Naive thymus-derived CD4-positive, alpha-beta T cell (primary cell): ENCODE data around the gene PPME1. TPM values are rescaled to one million over a fixed set of nuclear protein-coding genes. Genes with fewer than 3 reads are reported as not detected.
A peak's percentile ranks its signal among the peaks of the same experiment; 100 is the strongest.

Experiments used
- ATAC-seq: fragments of 150-1000 bp; cut with Tn5 transposase; 2 replicates; pipeline ENCODE4 v1.10.0; 2021; ENCODE audit warnings: mild to moderate bottlenecking, moderate library complexity
- CTCF ChIA-PET: fragments of 350-600 bp; sonication (Branson Sonifier 250); formaldehyde crosslinking; loops from one replicate; lab custom pipeline; 2021; ENCODE audit warnings: antibody characterized with exemption; lab: Charles Lee
- POLR2A ChIA-PET: fragments of 350-600 bp; sonication (Branson Sonifier 250); formaldehyde crosslinking; loops from one replicate; lab custom pipeline; 2021; ENCODE audit warnings: antibody characterized with exemption, inconsistent platforms; lab: Charles Lee
- DNase-seq, 9 donors: peaks; one replicate each; pipeline versions ENCODE4 v3.0.0 to v3.0.0-alpha.2; 2020 to 2022; ENCODE audit warnings: mixed read lengths in 1 of 9
- H3K27ac ChIP-seq: one replicate; pipeline ENCODE4 v1.7.0; 2013; ENCODE audit warnings: mild to moderate bottlenecking, low read depth, low read length, moderate library complexity
- H3K27me3 ChIP-seq, 2 donors: one replicate each; pipeline ENCODE4 v1.7.0; 2013; ENCODE audit warnings: low read length in 2 of 2, mild to moderate bottlenecking in 2 of 2, moderate library complexity in 2 of 2; ENCODE audit not compliant: control insufficient read depth in 2 of 2, insufficient read depth in 2 of 2
- H3K36me3 ChIP-seq, 3 experiments: 1 replicate in 2 of 3; 2 replicates in 1 of 3; pipeline ENCODE4 v1.7.0; 2013; ENCODE audit warnings: low read length in 3 of 3, mild to moderate bottlenecking in 3 of 3, moderate library complexity in 1 of 3; ENCODE audit not compliant: insufficient read depth in 3 of 3, control insufficient read depth in 2 of 3
- H3K4me1 ChIP-seq, 2 donors: one replicate each; pipeline ENCODE4 v1.7.0; 2013; ENCODE audit warnings: low read length in 2 of 2, mild to moderate bottlenecking in 2 of 2, moderate library complexity in 1 of 2; ENCODE audit not compliant: control insufficient read depth in 2 of 2, insufficient read depth in 2 of 2
- H3K4me3 ChIP-seq: 2 replicates; pipeline ENCODE4 v1.7.0; 2013; ENCODE audit warnings: mild to moderate bottlenecking, low read length
- H3K9me3 ChIP-seq, 3 experiments: 1 replicate in 2 of 3; 2 replicates in 1 of 3; pipeline ENCODE4 v1.7.0; 2013; ENCODE audit warnings: low read length in 3 of 3; ENCODE audit not compliant: control insufficient read depth in 2 of 3
- H3K27ac Mint-ChIP-seq, 9 donors: one replicate each; pipeline ENCODE4 v1.8.0; 2020 to 2022; ENCODE audit warnings: mixed read lengths in 9 of 9, mild to moderate bottlenecking in 8 of 9, moderate library complexity in 5 of 9, inconsistent platforms in 2 of 9
- H3K27me3 Mint-ChIP-seq, 5 donors: one replicate each; pipeline ENCODE4 v1.8.0; 2021 to 2022; ENCODE audit warnings: mixed read lengths in 5 of 5, mild to moderate bottlenecking in 1 of 5
- H3K36me3 Mint-ChIP-seq, 5 donors: one replicate each; pipeline ENCODE4 v1.8.0; 2020 to 2022; ENCODE audit warnings: mixed read lengths in 5 of 5, mild to moderate bottlenecking in 3 of 5, inconsistent platforms in 1 of 5
- H3K4me1 Mint-ChIP-seq, 7 donors: one replicate each; pipeline ENCODE4 v1.8.0; 2020 to 2022; ENCODE audit warnings: mixed read lengths in 7 of 7, mild to moderate bottlenecking in 3 of 7, inconsistent platforms in 1 of 7
- H3K4me3 Mint-ChIP-seq, 10 donors: one replicate each; pipeline ENCODE4 v1.8.0; 2020 to 2022; ENCODE audit warnings: mild to moderate bottlenecking in 10 of 10, mixed read lengths in 10 of 10, moderate library complexity in 6 of 10, inconsistent platforms in 2 of 10
- H3K9me3 Mint-ChIP-seq, 11 donors: one replicate each; pipeline ENCODE4 v1.8.0; 2020 to 2022; ENCODE audit warnings: mixed read lengths in 11 of 11, mild to moderate bottlenecking in 4 of 11, inconsistent platforms in 1 of 11, moderate library complexity in 1 of 11
- intact Hi-C, 2 donors: fragments of 100-400 bp; cut with micrococcal nuclease; formaldehyde crosslinking; loops; one replicate each; pipeline ENCODE4 v1.15.1; 2023
- polyA plus RNA-seq, 2 donors: library from polyadenylated mRNA; unstranded; fragments of 300-500 nt; fragmentation: Illumina TruSeq; gene quantifications; one replicate each; pipeline ENCODE4 v1.2.3, GENCODE V29; 2021
- total RNA-seq, 6 experiments: library from RNA in 5 of 6; stranded (reverse) in 5 of 6; gene quantifications; 1 replicate in 5 of 6; 2 replicates in 1 of 6; pipeline ENCODE4 v1.2.3 and lab custom pipeline; 2021 to 2026

PPME1 gene
- total and polyA plus RNA-seq, 7 experiments from 2014 or later, result 14.6 to 41.7 (median 20.2) TPM

DNA sequence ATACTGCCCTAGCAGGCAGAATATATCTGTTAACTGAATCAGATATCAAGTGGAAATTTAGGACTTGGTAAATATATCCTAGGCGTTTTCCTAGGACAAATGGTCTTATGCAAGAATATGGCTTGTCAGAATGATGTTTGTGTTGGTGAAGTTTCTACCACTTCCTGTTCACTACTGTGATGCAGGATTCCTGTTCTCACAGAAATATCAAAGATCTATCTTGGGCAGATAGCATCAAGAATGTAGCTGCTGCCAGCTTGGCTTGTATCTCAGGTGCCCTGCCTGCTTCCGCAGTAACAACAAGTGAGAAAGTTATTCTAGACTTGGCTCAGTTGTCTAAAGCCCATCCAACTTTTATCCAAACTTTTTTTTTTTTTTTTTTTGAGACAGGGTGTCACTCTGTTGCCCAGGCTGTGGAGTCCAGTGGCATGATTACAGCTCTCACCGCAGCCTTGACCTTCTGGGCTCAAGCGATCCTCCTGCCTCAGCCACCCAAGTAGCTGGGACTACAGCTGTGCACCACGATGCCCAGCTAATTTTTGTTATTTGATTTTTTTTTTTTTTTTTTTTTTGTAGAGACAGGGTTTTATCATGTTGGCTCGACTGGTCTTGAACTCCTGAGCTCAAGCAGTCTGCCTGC is 61.3 kb downstream of the PPME1 start:
- H3K9me3 Mint-ChIP-seq, result no peaks in the 10 kb centered on the region
- ATAC-seq (peak; percentile 95), DNase-seq (peak in 7 of 9 donors; percentile 24 to 79 (median 68))
- H3K4me3 Mint-ChIP-seq, result peak overlapping the region in 8 of 10 donors; percentile 10 to 71 (median 40)
- Histone ChIP-seq H3K9me3 (no peaks in the 10 kb centered on the region), H3K36me3 (peaks cover 0 to 5% (median 0%) of the 10 kb centered on the region in 3 experiments), H3K4me3 (peak overlapping the region; percentile 5), H3K4me1 (peaks cover 22 to 35% of the 10 kb centered on the region in 2 donors), H3K27me3 (no peaks in the 10 kb centered on the region), H3K27ac (peak overlapping the region; percentile 69)
- POLR2A ChIA-PET, result interaction anchor here (0.6 to 1.5 kb wide), 3 partner anchors 10 to 61 kb away, joined by 3 to 5 read pairs (median 3); partner anchors contain the start of genes C2CD3 and PPME1
- H3K4me1 Mint-ChIP-seq, result peaks cover 7 to 46% (median 26%) of the 10 kb centered on the region in 7 donors
- intact Hi-C loops, result loop anchor here in 1 of 2 donors (1.0 to 10.0 kb wide), 4 partner anchors 14 to 268 kb away; partner anchors contain the start of genes C2CD3 and PPME1
- CTCF ChIA-PET, result interaction anchor here (0.7 to 2.1 kb wide), 4 partner anchors 23 to 464 kb away, joined by 3 to 16 read pairs (median 4); no protein-coding TSS in a partner anchor
- peak overlapping the region in 2 of 9 donors; percentile 95 to 96 for H3K27ac Mint-ChIP-seq
- H3K36me3 Mint-ChIP-seq, result peaks cover 7 to 29% (median 22%) of the 10 kb centered on the region in 5 donors
- no peaks in the 10 kb centered on the region for H3K27me3 Mint-ChIP-seq

DNA sequence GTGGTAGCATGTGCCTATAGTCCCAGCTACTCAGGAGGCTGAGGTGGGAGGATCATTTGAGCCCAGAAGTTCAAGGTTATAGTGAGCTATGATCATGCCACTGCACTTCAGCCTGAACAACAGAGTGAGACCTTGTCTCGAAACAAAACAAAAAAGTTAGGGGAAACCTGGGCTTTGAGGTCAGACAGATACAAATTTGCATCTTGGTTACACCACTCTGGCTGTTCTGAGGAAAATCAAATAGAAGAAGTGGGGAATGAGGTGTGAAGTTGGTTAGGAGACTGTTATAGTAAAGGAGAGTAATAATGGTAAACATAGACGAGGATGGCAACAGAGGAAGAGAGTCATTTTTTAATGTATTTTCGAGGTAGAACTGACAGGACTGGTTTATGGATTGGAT is 62.6 kb downstream of the PPME1 start:
- H3K4me1 ChIP-seq, result peaks cover 22 to 42% of the 10 kb centered on the region in 2 donors
- H3K9me3 Mint-ChIP-seq, result no peaks in the 10 kb centered on the region
- no peak overlapping the region for H3K4me3 Mint-ChIP-seq
- H3K36me3 Mint-ChIP-seq, result peaks cover 7 to 31% (median 21%) of the 10 kb centered on the region in 5 donors
- ChIA-PET CTCF (no interaction called here), POLR2A (no interaction called here)
- DNase-seq (no peak), ATAC-seq (no peak)
- no peaks in the 10 kb centered on the region for H3K27me3 Mint-ChIP-seq
- peaks cover 8 to 50% (median 34%) of the 10 kb centered on the region in 7 donors for H3K4me1 Mint-ChIP-seq
- H3K9me3 ChIP-seq, result no peaks in the 10 kb centered on the region
- intact Hi-C loops, result loop anchor here in 1 of 2 donors (10.0 kb wide), 1 partner anchor 269 kb away; no protein-coding TSS in a partner anchor
- peaks cover 0 to 5% (median 0%) of the 10 kb centered on the region in 3 experiments for H3K36me3 ChIP-seq
- H3K27ac ChIP-seq, result peak overlapping the region; percentile 69
- H3K4me3 ChIP-seq, result no peak overlapping the region
- no peaks in the 10 kb centered on the region for H3K27me3 ChIP-seq
- H3K27ac Mint-ChIP-seq, result no peak overlapping the region

DNA sequence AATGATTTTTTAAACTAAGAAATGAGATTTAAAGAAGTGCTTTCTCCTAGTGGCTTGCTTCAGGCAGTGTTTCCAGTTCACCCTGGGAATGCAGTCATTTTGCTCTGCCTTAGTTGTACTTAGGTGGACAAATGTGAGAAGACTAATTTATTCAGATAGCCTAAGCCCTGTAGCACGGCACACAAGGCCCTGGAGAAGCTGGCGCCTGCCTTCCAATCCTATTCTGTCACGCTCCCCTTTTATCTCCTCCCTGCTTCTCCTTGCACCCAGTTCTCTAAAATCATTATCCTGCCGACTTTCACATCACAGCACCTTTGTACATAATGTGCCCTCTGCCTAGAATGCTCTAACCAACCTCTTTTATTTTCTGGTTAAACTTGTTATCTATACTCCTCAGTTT is 64.0 kb downstream of the PPME1 start:
- intact Hi-C loops, result loop anchor here in 1 of 2 donors (10.0 kb wide), 1 partner anchor 270 kb away; no protein-coding TSS in a partner anchor
- no peaks in the 10 kb centered on the region for H3K27me3 ChIP-seq
- ChIA-PET POLR2A (no interaction called here), CTCF (no interaction called here)
- peaks cover 22 to 44% of the 10 kb centered on the region in 2 donors for H3K4me1 ChIP-seq
- no peak overlapping the region for H3K4me3 Mint-ChIP-seq
- DNase-seq (no peak), ATAC-seq (no peak)
- H3K27me3 Mint-ChIP-seq, result no peaks in the 10 kb centered on the region
- no peak overlapping the region for H3K27ac ChIP-seq
- no peak overlapping the region for H3K27ac Mint-ChIP-seq
- peaks cover 0 to 5% (median 5%) of the 10 kb centered on the region in 3 experiments for H3K36me3 ChIP-seq
- no peaks in the 10 kb centered on the region for H3K9me3 Mint-ChIP-seq
- H3K9me3 ChIP-seq, result no peaks in the 10 kb centered on the region
- H3K4me3 ChIP-seq, result no peak overlapping the region
- peaks cover 10 to 43% (median 33%) of the 10 kb centered on the region in 7 donors for H3K4me1 Mint-ChIP-seq
- H3K36me3 Mint-ChIP-seq, result peaks cover 5 to 33% (median 29%) of the 10 kb centered on the region in 5 donors

DNA sequence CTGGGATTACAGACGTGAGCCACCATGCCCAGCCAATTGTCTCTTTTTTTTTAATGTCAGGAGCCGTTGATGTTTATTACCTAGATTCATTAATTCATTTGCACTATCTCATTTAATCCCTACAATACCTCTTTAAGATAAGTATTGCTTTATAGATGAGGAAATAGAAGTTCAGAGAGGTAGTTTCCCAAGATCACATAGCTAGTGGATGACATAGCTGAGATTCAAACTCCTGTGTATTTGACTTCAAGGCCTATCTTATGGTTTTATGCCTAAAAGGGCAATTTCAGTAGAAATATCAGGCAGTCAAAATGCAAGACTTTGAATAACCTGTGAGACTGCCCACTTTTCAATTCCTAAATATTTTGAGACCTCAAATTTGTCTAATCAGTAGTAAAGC is 66.5 kb downstream of the PPME1 start:
- Histone ChIP-seq H3K4me3 (no peak overlapping the region), H3K36me3 (peaks cover 0 to 8% (median 5%) of the 10 kb centered on the region in 3 experiments), H3K27ac (no peak overlapping the region), H3K27me3 (no peaks in the 10 kb centered on the region), H3K4me1 (peaks cover 13 to 28% of the 10 kb centered on the region in 2 donors), H3K9me3 (no peaks in the 10 kb centered on the region)
- H3K9me3 Mint-ChIP-seq, result no peaks in the 10 kb centered on the region
- H3K27me3 Mint-ChIP-seq, result no peaks in the 10 kb centered on the region
- ChIA-PET CTCF (interaction anchor here (0.6 to 0.7 kb wide), 2 partner anchors 51 to 348 kb away, joined by 4 to 5 read pairs; no protein-coding TSS in a partner anchor), POLR2A (interaction anchor here (0.6 kb wide), 1 partner anchor 1390 kb away, joined by 3 read pairs; no protein-coding TSS in a partner anchor)
- H3K4me3 Mint-ChIP-seq, result peak overlapping the region in 5 of 10 donors; percentile 14 to 49 (median 24)
- no peak for ATAC-seq
- intact Hi-C loops, result loop anchor here in 1 of 2 donors (10.0 kb wide), 1 partner anchor 273 kb away; no protein-coding TSS in a partner anchor
- peaks cover 7 to 40% (median 30%) of the 10 kb centered on the region in 5 donors for H3K36me3 Mint-ChIP-seq
- H3K27ac Mint-ChIP-seq, result peak overlapping the region in 7 of 9 donors; percentile 27 to 89 (median 77)
- DNase-seq, result no peak
- peaks cover 0 to 28% (median 24%) of the 10 kb centered on the region in 7 donors for H3K4me1 Mint-ChIP-seq

DNA sequence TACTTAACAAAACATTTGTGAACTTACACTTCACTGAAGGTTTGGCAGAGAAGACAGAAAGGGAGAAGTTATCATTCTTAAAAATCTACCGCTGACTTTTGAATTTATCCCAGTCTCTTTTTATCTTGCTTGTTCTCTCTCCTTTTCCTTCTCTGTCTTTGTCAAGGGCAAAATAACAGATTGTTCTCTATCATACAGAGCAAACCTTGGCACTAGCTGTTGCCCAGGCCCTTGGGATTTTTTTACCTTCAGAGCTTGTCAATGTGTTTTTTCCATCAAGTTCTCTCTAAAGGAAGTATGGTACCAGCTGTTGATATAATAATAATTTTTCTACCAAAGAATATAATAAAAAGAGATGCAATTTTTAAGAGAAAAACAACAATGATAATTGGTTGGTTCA is 67.2 kb downstream of the PPME1 start:
- no peaks in the 10 kb centered on the region for H3K27me3 Mint-ChIP-seq
- Histone ChIP-seq H3K4me1 (peaks cover 6 to 21% of the 10 kb centered on the region in 2 donors), H3K9me3 (no peaks in the 10 kb centered on the region), H3K36me3 (peaks cover 0 to 8% (median 5%) of the 10 kb centered on the region in 3 experiments), H3K27ac (no peak overlapping the region), H3K4me3 (no peak overlapping the region), H3K27me3 (no peaks in the 10 kb centered on the region)
- H3K36me3 Mint-ChIP-seq, result peaks cover 7 to 41% (median 34%) of the 10 kb centered on the region in 5 donors
- intact Hi-C loops, result loop anchor here in 1 of 2 donors (10.0 kb wide), 1 partner anchor 273 kb away; no protein-coding TSS in a partner anchor
- CTCF ChIA-PET, result no interaction called here
- no peak for ATAC-seq
- no peaks in the 10 kb centered on the region for H3K9me3 Mint-ChIP-seq
- POLR2A ChIA-PET, result no interaction called here
- peaks cover 0 to 28% (median 20%) of the 10 kb centered on the region in 7 donors for H3K4me1 Mint-ChIP-seq
- H3K27ac Mint-ChIP-seq, result peak overlapping the region in 8 of 9 donors; percentile 20 to 89 (median 77)
- peak overlapping the region in 4 of 10 donors; percentile 14 to 49 (median 33) for H3K4me3 Mint-ChIP-seq
- DNase-seq, result no peak

DNA sequence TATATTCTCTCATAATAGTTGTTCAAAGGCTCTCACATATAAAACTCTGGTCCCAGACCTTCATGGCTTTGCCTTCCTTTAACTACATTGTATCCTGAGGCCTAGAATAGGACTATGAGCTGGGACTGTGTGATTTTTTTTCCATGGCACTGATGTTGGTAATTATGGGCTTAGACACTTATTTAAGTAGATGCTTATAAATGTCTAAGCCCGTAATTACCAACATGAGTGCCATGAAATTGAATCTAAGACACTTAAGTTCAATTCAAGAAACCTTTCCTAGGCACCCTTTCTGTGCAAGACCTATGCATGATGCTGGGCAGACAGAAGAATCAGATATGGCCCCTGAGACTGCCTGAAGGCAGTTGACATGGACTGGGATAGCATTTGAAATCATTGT is 77.4 kb downstream of the PPME1 start:
- Mint-ChIP-seq H3K27me3 (no peaks in the 10 kb centered on the region), H3K4me1 (no peaks in the 10 kb centered on the region), H3K27ac (no peak overlapping the region), H3K9me3 (no peaks in the 10 kb centered on the region), H3K4me3 (no peak overlapping the region), H3K36me3 (peaks cover 5 to 41% (median 16%) of the 10 kb centered on the region in 5 donors)
- intact Hi-C loops, result no loop called here
- ChIA-PET POLR2A (interaction anchor here (0.7 kb wide), 1 partner anchor 243 kb away, joined by 3 read pairs; no protein-coding TSS in a partner anchor), CTCF (no interaction called here)
- H3K27ac ChIP-seq, result no peak overlapping the region
- H3K9me3 ChIP-seq, result no peaks in the 10 kb centered on the region
- ATAC-seq (no peak), DNase-seq (no peak)
- H3K36me3 ChIP-seq, result peaks cover 0 to 61% (median 4%) of the 10 kb centered on the region in 3 experiments
- no peaks in the 10 kb centered on the region for H3K4me1 ChIP-seq
- no peaks in the 10 kb centered on the region for H3K27me3 ChIP-seq
- no peak overlapping the region for H3K4me3 ChIP-seq
